ENCODE measurements around the gene LPCAT1. TPM values are rescaled to one million over a fixed set of nuclear protein-coding genes. Genes with fewer than 3 reads are reported as not detected.
"Not testable (repeated sequence)": the region's sequence is repeated elsewhere in the genome, so short reads cannot be mapped to it uniquely, and the experiment has no call there.

LPCAT1 gene
- total RNA-seq, 2 donors from 2014 or later, result 78.5 to 124 TPM

GRCh38 chr5:1563051-1563461 is 39.3 kb upstream of the LPCAT1 start:
- Histone ChIP-seq H3K4me1 (ENCODE audit: control insufficient read depth, insufficient read depth, low read length) (no peaks in the 10 kb centered on the region), H3K27me3 (ENCODE audit: control insufficient read depth, insufficient read depth, low read length, poor library complexity, severe bottlenecking) (no peaks in the 10 kb centered on the region), H3K27ac (ENCODE audit: low read depth, low read length) (no peak overlapping the region), H3K36me3 (ENCODE audit: control insufficient read depth, insufficient read depth, low read length) (no peaks in the 10 kb centered on the region), H3K9ac (ENCODE audit: extremely low read depth, low read length, poor library complexity, severe bottlenecking) (no peak overlapping the region), H3K9me3 (ENCODE audit: control insufficient read depth, low read length) (no peaks in the 10 kb centered on the region), H3K4me3 (ENCODE audit: low read length) (no peak overlapping the region)
- Mint-ChIP-seq H3K4me3 (no peak overlapping the region), H3K27ac (no peak overlapping the region), H3K4me1 (peaks cover under 1% of the 10 kb centered on the region), H3K36me3 (ENCODE audit: low read depth) (peaks cover 2% of the 10 kb centered on the region), H3K27me3 (ENCODE audit: insufficient read depth) (peaks cover 4% of the 10 kb centered on the region), H3K9me3 (peaks cover 15% of the 10 kb centered on the region)
- 93 to 96% methylated on average over 17 to 21 of the region's 21 CpGs for WGBS, 2 experiments (ENCODE audit: insufficient coverage in 1 of 2, insufficient read length in 1 of 2)
- no peak for TF ChIP-seq CTCF (conservative IDR thresholded peaks at IDR 0.05)
- DNase-seq, result no peak

- Mint-ChIP-seq H3K36me3 (ENCODE audit: low read depth) (peaks cover 2% of the 10 kb centered on the region), H3K9me3 (peaks cover 15% of the 10 kb centered on the region), H3K27me3 (ENCODE audit: insufficient read depth) (peaks cover 4% of the 10 kb centered on the region), H3K4me1 (no peaks in the 10 kb centered on the region), H3K27ac (no peak overlapping the region), H3K4me3 (no peak overlapping the region)
- no peak for TF ChIP-seq CTCF (conservative IDR thresholded peaks at IDR 0.05)
- Histone ChIP-seq H3K36me3 (ENCODE audit: control insufficient read depth, insufficient read depth, low read length) (no peaks in the 10 kb centered on the region), H3K27me3 (ENCODE audit: control insufficient read depth, insufficient read depth, low read length, poor library complexity, severe bottlenecking) (no peaks in the 10 kb centered on the region), H3K27ac (ENCODE audit: low read depth, low read length) (no peak overlapping the region), H3K9me3 (ENCODE audit: control insufficient read depth, low read length) (no peaks in the 10 kb centered on the region), H3K4me1 (ENCODE audit: control insufficient read depth, insufficient read depth, low read length) (no peaks in the 10 kb centered on the region), H3K9ac (ENCODE audit: extremely low read depth, low read length, poor library complexity, severe bottlenecking) (no peak overlapping the region), H3K4me3 (ENCODE audit: low read length) (no peak overlapping the region)
- 83 to 91% methylated on average over 1 to 5 of the region's 5 CpGs for WGBS, 2 experiments (ENCODE audit: insufficient coverage in 1 of 2, insufficient read length in 1 of 2)
- no peak for DNase-seq
These were observed 38.8 kb upstream of the LPCAT1 start for GRCh38 chr5:1562599-1562998.

- no peaks in the 10 kb centered on the region for H3K4me1 ChIP-seq (ENCODE audit: control insufficient read depth, insufficient read depth, low read length)
- no peaks in the 10 kb centered on the region for H3K27me3 ChIP-seq (ENCODE audit: control insufficient read depth, insufficient read depth, low read length, poor library complexity, severe bottlenecking)
- H3K4me1 Mint-ChIP-seq, result no peaks in the 10 kb centered on the region
- no peak overlapping the region for H3K9ac ChIP-seq (ENCODE audit: extremely low read depth, low read length, poor library complexity, severe bottlenecking)
- no peaks in the 10 kb centered on the region for H3K9me3 ChIP-seq (ENCODE audit: control insufficient read depth, low read length)
- H3K36me3 ChIP-seq (ENCODE audit: control insufficient read depth, insufficient read depth, low read length), result no peaks in the 10 kb centered on the region
- no peak overlapping the region for H3K4me3 ChIP-seq (ENCODE audit: low read length)
- no peak for TF ChIP-seq CTCF (conservative IDR thresholded peaks at IDR 0.05)
- no peaks in the 10 kb centered on the region for H3K36me3 Mint-ChIP-seq (ENCODE audit: low read depth)
- no peak for DNase-seq
- no peak overlapping the region for H3K4me3 Mint-ChIP-seq
- H3K27me3 Mint-ChIP-seq (ENCODE audit: insufficient read depth), result peaks cover 4% of the 10 kb centered on the region
- WGBS, 2 experiments (ENCODE audit: insufficient coverage in 1 of 2, insufficient read length in 1 of 2), result 89 to 93% methylated on average over 5 to 10 of the region's 10 CpGs
- H3K9me3 Mint-ChIP-seq, result peaks cover 15% of the 10 kb centered on the region
- H3K27ac Mint-ChIP-seq, result no peak overlapping the region
- H3K27ac ChIP-seq (ENCODE audit: low read depth, low read length), result no peak overlapping the region
These were observed 37.7 kb upstream of the LPCAT1 start for GRCh38 chr5:1561402-1561929.

- not testable (repeated sequence) for H3K9me3 ChIP-seq (ENCODE audit: control insufficient read depth, low read length); H3K27ac ChIP-seq (ENCODE audit: low read depth, low read length); H3K36me3 ChIP-seq (ENCODE audit: control insufficient read depth, insufficient read depth, low read length); H3K4me1 Mint-ChIP-seq; H3K27me3 Mint-ChIP-seq (ENCODE audit: insufficient read depth); H3K36me3 Mint-ChIP-seq (ENCODE audit: low read depth); H3K4me1 ChIP-seq (ENCODE audit: control insufficient read depth, insufficient read depth, low read length); H3K9ac ChIP-seq (ENCODE audit: extremely low read depth, low read length, poor library complexity, severe bottlenecking); H3K4me3 ChIP-seq (ENCODE audit: low read length); H3K4me3 Mint-ChIP-seq; H3K27ac Mint-ChIP-seq; DNase-seq; H3K27me3 ChIP-seq (ENCODE audit: control insufficient read depth, insufficient read depth, low read length, poor library complexity, severe bottlenecking)
- WGBS, 2 experiments (ENCODE audit: insufficient coverage in 1 of 2, insufficient read length in 1 of 2), result 87 to 92% methylated on average over 11 to 13 of the region's 13 CpGs
- H3K9me3 Mint-ChIP-seq, result peaks cover 15% of the 10 kb centered on the region
These were observed 36.7 kb upstream of the LPCAT1 start for GRCh38 chr5:1560499-1560898.

Measured in endodermal cell (in vitro differentiated cells).